HG03378 (cell line): ENCODE data around the gene HPS4.

Experiments used
- ATAC-seq: cut with Tn5 transposase; IDR thresholded peaks from one replicate; pipeline ENCODE4 v1.9.1; 2021; ENCODE audit warnings: mild to moderate bottlenecking, moderate library complexity; ENCODE audit not compliant: unreplicated experiment

Gene HPS4

GRCh38 chr22:26470807-26471206, 12.8 kb downstream of the HPS4 start:
- ATAC-seq = no peak

GRCh38 chr22:26466196-26466595, 17.4 kb downstream of the HPS4 start:
- ATAC-seq = no peak

DNA sequence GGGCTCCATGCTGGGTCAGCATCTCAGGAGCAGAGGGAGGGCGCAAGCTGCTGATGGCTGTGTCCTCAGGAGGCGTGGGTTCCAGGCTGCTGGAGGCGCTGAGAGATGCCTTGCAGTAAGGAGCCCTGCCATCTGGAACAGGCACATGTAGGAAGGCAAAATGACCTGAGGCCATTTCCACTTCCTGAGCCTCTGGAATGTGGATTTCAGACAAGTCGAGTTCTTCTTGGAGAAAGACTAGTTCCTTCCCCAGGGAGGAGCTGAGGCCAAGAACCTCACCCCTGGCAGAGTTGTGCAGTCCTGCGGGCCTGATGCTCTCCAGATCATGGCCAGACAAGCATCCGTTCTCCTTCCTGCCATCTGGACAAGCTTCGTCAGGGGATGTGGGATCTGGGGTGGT, 19.3 kb downstream of the HPS4 start:
- ATAC-seq = no peak

GRCh38 chr22:26463688-26464087, 19.9 kb downstream of the HPS4 start:
- no peak for ATAC-seq

DNA sequence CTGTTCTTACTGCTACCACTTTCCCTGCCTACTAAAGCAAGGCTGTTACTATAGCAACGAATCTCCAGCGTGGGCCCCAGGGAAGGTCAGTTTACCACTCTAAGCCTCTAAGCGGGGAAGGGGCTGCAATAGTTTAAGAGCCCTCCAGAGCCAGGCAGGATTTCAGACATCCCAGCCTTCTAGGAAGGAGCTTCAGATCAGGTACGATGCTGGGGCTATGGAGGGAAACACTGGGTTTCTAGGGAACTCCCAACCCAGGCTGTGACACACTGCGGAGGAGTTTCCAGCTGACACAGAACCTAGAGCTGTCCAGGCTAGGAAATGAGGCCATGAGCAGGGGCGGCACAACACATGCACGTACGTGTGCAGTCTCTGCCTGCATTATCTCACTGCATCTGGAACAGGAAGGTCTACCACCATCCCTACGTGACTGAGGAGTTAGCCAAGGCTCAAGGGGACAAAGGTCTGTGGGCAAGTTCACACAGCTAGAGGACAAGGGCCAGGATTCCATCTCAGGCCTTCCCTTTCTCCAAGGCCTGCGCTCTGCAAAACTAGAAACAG, 20.4 kb downstream of the HPS4 start:
- no peak for ATAC-seq

DNA sequence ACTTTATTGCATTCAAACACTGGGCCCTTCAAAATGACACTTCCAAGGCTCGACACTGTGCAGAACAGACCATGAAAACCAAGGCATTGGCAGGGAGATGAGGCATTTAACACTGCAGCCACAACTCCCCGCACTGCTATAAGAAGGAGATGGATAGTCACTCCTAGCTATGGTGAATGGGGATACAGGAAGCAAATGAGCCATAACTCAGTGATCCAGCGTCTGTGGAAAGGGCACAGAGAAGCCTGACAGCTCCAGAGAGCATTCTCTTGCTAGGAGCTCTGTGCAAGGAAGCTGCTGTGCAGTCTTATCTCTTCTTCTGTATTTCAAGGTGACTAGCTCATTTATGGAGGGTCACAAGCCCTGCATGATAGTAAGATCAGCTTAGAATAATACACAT, 20.9 kb downstream of the HPS4 start:
- ATAC-seq = no peak

DNA sequence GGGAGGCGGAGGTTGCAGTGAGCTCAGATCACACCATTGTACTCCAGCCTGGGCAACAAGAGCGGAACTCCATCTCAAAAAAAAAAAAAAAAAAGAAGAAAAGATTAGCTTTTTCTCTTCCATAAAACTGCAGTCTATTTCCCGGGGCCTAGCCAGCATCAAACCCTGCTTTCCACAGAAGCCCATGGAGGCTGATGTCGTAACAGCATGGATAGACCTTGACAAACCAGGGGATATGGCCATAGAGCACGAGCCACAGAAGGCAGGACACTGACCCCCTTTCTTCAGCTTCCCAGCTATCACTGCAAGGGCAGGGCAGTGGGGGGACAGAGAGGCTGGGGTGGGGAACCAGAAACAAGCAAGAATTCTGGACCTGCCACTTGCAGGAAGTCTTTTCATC, 21.5 kb downstream of the HPS4 start:
- no peak for ATAC-seq

DNA sequence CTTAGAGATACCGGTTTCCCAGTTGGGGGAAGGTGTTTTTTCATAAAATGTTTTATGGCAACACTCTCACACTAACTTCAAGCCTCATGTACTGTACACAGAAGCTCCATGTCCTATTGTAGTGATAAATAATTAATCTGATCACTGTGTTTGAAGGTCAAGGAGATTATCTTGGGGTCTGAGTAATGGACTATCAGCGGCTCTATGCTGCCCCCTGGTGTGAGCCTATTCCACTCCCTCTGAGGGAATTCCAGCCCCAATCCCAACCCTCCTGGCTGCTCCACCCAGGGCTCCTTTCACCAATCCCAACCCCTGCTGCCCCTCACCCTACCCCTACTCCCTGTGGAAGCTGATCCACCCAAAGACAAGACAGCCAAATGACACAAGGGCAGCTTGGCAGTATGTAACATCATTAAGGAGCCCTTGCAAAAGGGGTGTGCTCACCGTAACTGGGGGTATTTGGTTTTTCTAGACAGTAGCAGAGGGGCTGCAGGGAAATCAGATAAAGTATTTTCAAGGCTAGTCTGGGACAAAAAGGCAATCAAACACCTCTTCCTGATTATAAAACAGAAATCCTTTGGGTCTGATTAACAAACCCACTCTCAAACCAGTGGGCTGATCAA, 22.3 kb downstream of the HPS4 start:
- no peak for ATAC-seq

GRCh38 chr22:26460202-26460601, 23.4 kb downstream of the HPS4 start:
- ATAC-seq = no peak

DNA sequence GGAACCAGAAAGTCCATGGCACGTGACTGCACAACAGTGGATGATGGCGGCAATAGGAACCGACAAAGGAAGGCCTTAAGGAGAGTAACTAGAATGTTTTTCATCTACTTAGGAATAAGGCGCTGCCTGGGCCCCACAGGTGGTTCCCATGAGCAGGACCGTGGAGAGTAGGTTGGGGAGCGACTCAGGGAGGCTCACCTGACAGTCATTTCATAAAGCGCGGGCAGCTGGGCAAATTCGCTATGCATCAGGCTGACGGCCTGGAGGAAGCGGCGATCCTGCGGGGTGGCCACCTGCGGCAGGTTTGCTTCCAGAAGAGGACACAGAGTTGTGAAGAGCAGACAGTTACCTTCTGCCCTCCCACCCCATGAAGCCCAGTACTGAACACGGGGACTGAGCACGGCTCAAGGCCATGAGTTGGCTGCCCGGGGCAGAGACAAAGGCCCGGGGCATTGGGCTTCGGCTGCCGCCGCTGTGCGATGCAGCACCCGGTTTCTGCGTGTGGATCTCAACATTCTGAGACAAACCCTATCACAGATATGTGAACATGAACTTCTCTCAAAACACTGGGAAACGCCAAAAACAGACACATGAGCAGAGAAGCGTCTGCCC, 25.8 kb downstream of the HPS4 start:
- ATAC-seq = no peak

GRCh38 chr22:26453812-26454500, 29.6 kb downstream of the HPS4 start:
- no peak for ATAC-seq

- no peak for ATAC-seq
Observed at GRCh38 chr22:26453216-26453615, 30.4 kb downstream of the HPS4 start.

DNA sequence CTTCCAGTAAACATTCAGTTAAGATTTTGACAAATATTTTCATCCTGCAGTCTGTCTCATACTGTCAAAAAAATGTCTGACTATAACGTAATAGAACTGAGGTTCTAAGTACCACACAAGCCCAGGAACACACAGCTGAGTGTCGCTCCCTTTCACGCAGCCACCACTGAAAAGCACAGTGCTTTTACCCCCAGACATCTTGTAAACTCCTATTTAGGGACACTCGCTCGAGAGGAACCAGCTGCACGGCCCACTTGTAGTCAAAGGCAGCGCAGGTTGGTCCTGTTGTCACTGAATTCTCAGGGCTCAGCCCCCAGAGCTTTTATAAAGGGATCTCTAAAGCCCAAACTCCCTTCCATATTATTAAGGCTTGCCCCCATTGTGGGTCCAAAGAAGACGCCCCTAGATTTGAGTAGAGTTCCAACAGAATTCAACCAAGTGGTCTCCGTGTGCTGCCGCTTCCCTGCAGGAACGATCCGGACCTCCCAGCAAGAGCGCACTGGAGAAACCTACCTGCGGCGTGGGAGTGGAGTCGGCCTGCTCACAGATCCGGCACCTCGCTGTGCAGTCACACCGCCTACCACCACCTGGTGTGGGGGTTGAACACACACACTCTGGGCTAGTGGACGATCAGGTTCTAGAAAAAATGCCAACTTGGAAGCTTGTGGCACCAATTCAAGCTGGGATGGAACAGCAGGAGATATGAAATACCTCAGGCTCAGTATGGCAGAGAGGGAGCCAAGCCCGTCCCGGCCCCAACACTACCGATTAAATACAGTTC, 31.2 kb downstream of the HPS4 start:
- ATAC-seq = no peak

GRCh38 chr22:26450453-26451185, 33.0 kb downstream of the HPS4 start:
- ATAC-seq = no peak

DNA sequence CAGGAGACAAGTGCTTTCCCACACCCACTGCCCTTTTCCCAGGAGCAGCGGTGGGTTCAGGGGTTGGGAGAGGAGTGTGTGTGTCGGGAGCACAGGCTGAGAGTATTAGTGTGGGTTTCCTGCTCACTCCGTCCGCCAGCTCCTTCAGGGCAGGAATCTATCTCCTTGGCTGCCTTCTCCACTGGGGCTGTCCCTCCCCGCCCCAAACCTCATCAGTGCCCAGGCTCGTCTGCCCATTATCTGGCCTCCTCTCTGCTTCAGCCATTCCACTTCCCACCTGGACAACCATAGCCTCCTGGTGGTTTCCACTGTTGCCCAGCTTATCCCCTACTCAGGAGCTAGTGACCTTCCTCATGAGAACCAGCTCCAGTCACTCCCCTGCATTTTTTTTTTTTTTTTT, 34.6 kb downstream of the HPS4 start:
- ATAC-seq = no peak

GRCh38 chr22:26448334-26448733, 35.2 kb downstream of the HPS4 start:
- ATAC-seq = no peak

GRCh38 chr22:26447584-26448329, 35.8 kb downstream of the HPS4 start:
- ATAC-seq = no peak

- no peak for ATAC-seq
Observed at GRCh38 chr22:26446808-26447515, 36.6 kb downstream of the HPS4 start.

DNA sequence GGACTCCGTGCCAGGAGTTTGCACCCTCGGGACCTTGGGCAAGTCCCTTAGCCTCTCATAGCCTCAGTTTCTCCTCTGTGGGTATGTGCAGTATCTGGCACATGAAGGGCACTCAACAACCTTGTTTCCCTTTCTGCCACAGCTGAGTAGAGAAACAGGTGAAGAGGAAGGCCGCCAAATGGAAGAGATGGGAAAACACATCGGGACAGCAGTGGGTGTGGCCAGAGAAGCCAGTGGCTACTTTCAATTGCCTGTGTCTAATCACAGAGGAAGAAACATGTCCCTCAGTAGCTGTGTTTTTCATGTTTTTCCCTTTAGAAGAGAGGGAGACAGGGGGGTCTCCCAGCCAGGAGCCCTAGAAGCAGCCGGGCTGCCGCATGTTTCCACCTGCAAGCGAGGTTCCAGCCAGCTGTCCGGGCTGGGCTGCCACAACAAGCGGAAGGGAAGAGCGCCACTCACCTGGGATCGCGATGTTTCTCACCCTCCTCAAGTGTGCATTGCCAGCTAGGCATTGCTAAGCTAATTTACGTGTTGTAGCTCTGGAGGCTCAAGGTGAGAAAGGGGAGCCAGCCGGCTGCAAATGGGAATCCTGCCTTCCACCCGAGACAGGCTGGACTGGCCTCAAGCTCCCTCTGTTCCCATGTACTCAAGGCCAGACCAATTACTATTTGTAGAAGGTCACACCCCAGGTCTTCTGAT, 37.9 kb downstream of the HPS4 start:
- no peak for ATAC-seq
